GM12874 (cell line): ENCODE results near the gene TMC4.

ENCODE experiments used
- TF ChIP-seq, protein P1 (sequence below): IDR thresholded peaks from 2 replicates; pipeline ENCODE4 v1.5.1; 2011; ENCODE audit warnings: low read depth, mild to moderate bottlenecking, control low read depth, low read length, moderate library complexity; ENCODE audit not compliant: insufficient read depth

The TMC4 gene, protein sequence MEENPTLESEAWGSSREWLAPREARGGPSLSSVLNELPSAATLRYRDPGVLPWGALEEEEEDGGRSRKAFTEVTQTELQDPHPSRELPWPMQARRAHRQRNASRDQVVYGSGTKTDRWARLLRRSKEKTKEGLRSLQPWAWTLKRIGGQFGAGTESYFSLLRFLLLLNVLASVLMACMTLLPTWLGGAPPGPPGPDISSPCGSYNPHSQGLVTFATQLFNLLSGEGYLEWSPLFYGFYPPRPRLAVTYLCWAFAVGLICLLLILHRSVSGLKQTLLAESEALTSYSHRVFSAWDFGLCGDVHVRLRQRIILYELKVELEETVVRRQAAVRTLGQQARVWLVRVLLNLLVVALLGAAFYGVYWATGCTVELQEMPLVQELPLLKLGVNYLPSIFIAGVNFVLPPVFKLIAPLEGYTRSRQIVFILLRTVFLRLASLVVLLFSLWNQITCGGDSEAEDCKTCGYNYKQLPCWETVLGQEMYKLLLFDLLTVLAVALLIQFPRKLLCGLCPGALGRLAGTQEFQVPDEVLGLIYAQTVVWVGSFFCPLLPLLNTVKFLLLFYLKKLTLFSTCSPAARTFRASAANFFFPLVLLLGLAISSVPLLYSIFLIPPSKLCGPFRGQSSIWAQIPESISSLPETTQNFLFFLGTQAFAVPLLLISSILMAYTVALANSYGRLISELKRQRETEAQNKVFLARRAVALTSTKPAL

DNA sequence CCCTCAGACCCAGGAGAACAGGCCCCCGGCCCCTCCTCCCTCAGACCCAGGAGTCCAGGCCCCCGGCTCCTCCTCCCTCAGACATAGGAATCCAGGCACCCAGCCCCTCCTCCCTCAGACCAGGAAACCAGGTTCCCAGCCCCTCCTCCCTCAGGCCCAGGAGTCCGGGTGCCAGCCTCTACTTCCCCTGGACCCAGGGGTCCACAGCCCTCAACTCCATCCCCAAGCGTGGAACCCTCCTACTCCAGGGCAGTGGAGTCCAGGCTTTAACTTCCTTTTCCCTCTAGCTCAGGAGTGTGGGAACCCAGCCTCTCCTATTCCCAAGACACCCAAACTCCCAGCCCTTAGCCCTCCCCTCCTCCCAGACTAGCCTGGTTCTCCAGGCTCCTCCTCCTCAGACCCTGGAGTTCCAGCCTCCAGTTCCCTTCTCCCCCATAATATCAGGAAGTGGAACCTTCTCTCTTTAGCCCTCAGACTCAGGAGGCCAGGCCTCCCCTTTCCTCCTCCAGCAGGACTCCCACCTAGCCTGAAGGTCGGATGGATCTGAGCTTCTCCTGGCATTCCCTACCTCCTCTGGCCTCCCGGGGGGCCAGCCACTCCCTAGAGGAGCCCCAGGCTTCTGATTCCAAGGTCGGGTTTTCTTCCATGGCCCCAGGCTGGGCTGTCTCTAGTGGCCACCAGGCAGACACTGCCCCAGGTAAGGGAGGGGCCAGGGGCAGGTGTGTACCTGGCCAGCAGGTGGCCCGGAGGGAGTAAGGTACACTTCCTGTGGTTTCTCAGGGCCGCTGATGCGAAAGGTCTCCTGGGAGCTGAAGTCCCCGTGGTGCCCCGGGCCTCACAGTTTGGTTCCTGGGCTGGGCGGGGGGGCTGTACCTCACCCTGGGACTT, at the start of gene TMC4:
Gene TMC4, minus strand, starts transcription at position 690 of the 888 bp plus-strand sequence. Its CDS starts 43 bp downstream, at position 647.
- TF ChIP-seq, protein P1, sequence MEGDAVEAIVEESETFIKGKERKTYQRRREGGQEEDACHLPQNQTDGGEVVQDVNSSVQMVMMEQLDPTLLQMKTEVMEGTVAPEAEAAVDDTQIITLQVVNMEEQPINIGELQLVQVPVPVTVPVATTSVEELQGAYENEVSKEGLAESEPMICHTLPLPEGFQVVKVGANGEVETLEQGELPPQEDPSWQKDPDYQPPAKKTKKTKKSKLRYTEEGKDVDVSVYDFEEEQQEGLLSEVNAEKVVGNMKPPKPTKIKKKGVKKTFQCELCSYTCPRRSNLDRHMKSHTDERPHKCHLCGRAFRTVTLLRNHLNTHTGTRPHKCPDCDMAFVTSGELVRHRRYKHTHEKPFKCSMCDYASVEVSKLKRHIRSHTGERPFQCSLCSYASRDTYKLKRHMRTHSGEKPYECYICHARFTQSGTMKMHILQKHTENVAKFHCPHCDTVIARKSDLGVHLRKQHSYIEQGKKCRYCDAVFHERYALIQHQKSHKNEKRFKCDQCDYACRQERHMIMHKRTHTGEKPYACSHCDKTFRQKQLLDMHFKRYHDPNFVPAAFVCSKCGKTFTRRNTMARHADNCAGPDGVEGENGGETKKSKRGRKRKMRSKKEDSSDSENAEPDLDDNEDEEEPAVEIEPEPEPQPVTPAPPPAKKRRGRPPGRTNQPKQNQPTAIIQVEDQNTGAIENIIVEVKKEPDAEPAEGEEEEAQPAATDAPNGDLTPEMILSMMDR: peak; percentile 26; the same call in 1 of the 2 replicates

DNA sequence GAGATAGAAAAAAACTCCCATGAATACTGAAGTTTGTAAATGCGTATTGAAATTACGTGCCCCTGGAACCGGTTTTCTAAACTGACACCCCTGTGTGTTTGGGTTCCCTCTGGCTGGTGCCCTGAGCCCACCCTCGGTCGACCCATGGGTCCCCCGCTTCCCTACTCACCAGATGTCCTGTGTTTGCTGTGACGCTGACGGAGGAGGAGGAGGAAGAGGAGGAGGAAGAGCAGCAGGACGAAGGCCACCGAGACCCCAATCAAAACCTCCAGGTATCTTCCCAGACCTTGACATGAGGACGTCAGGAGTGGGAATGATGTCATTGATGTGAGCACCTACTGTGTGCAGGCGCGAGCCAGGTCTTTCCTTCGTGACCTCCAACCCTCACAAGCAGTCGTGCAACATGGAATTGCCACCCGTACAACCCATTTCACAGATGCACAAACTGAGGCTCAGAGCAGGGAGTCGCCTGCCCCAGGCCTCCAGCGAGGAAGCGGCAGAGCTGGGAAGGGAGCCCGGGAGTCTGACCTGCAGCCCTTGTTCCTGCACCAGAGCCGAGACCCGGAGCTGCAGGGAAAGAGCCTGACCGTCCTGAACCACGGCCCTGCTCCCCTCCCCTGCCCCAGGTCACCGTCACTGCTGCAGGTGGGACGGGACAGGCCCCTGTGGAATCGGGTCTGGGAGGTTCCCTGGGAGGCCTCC, 46.2 kb upstream of the TMC4 start:
- TF ChIP-seq, protein P1: no peak

DNA sequence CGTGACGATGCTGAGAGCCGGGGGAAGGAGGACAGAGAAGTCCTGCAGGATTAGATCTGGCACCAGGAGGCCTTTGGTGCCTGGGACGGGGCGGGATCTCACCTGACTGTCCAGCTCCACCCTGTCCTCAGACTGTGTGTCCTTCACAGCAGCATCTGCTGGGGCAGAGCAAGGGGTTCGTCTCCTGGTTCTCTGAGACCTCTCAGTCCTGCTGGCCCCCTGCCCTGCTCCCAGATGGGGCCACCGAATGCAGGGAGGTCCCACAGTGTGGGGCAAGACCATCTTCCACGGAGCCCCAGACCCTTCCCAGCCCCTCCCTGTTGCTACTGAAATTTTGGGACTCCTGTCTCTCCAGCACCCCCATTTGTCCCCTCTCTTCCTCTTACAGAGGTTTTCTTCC, 45.3 kb upstream of the TMC4 start:
- TF ChIP-seq, protein P1: no peak

DNA sequence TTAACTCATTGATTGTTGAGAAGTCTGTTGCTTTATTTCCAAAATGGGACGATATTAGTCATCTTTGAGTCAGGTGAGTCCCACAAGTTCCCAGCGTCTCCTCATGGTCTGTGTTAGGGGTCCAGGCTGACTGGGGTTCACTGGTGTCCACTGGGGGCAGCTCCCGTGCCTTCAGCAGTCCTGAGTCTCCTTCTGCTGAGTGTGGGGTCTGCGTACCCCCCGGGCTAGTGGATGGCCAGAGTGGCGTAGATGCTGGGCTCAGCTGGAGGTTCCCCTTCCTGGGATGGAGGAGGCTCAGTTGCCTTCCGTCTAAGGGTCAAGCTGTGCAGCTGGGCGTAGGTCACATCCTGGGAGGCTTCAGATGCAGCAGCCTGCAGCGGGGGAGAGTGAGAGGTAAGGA, 43.9 kb upstream of the TMC4 start:
- TF ChIP-seq, protein P1: no peak

DNA sequence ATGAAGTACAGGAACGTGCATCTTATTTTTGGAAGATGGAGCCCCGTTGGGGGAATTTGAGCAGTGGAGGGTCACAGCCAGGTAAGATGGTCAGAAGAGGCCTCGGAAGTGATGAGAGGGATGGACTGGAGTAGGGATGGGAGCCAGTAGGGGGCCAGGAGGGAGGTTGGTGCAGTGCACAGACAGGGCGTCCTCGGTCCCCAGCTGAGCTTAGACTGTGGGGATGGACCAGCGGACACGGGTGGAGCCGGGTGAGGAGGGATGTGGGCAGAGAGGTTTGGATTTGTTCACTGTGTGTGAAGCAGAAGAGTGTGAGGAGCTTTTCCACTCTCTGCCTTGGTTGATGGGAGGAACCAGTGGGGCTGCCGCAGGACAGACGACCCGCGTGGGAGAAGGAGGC, 38.3 kb upstream of the TMC4 start:
- TF ChIP-seq, protein P1: no peak

DNA sequence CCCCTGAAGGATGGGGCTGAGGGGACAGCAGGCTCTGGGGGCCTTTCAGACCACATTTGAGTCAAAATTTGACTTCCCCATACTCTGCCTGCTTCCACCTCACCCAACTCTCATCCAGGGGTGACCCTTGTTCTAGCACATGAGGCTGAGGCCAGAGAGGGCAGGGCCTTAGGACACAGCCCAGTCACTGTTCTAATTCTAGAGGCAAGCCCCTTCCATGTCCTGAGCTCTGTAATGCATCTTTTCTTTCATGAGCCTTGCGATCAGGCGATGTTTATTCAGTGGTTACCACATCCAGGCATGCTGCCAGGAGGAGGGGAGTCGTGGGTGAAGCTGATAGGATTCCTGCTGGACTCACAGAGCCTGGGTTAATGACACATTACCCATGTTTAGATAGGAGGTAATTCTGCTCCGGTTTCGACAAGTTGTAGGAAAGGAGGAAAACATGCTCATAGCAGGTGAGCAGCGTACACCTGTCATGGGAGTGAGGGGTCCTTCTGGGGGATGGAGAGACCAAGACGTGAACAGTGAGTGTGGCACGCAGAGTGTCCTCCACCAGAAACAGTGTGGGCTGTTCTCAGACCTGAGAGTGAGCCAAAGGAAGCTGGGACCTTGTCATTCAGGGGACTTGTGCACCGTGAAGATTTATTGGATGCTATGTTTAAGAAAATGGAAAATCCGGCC, 37.0 kb upstream of the TMC4 start:
- TF ChIP-seq, protein P1: no peak
